ENCODE results near the gene OR2D3.
"Not testable (repeated sequence)": the region's sequence is repeated elsewhere in the genome, so short reads cannot be mapped to it uniquely, and the experiment has no call there.

Gene OR2D3, protein sequence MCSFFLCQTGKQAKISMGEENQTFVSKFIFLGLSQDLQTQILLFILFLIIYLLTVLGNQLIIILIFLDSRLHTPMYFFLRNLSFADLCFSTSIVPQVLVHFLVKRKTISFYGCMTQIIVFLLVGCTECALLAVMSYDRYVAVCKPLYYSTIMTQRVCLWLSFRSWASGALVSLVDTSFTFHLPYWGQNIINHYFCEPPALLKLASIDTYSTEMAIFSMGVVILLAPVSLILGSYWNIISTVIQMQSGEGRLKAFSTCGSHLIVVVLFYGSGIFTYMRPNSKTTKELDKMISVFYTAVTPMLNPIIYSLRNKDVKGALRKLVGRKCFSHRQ

DNA sequence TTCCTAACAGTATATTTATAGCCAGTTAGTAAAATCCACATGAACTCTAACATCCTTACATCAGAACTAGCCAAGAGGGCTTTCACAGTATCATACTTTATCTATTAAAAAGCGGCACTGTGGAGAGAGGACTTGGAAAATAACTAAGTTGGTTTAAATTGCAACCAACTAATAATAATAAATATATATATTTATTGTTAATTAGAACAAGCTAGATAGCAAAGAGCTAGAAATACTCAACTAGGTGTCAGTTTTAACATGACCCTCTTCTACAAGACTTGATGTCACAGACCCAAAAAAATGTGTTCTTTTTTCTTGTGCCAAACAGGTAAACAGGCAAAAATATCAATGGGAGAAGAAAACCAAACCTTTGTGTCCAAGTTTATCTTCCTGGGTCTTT is at the start of gene OR2D3:
Gene OR2D3 (plus strand): TSS at position 301 of the 400 bp plus-strand sequence. CDS start 0 bp downstream, at position 301.
- DNase-seq, result no peak

DNA sequence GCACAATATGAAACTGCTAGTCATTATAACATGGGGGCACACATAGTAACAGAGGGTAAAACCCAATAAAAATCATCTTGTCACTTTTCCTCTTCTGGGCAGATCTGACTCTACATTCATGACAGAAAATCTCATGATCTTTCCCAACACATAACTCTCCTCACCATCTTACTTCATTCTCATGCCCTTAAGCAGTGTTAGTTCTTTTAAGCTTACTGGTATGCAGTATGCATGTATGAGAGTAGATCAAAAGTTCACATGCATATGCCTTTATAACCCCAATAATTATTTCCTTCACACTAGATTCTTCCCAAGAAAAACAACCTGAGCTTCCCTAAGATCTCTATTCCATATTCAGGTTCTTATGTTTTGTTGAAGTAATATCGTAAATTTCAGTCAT is 49.5 kb upstream of the OR2D3 start:
- DNase-seq, result no peak

DNA sequence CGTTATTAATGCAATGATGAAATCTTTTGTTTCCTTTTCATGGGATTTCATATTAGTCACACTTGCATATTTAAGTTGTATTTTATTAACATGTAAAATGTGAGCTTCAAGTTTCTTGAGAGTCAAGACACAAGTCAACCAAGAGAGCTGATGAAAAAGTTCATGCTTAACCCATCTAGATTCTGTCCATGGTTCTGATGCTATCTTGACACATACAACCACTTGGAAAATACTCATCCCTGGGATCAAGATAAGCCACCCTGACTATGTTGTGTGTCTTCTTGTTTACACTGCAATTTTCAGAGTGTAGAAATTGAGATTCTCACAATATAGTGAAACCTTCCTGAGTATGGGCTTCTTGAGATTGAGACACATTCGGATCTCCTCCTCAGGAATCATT is 45.0 kb upstream of the OR2D3 start:
- DNase-seq, result no peak

DNA sequence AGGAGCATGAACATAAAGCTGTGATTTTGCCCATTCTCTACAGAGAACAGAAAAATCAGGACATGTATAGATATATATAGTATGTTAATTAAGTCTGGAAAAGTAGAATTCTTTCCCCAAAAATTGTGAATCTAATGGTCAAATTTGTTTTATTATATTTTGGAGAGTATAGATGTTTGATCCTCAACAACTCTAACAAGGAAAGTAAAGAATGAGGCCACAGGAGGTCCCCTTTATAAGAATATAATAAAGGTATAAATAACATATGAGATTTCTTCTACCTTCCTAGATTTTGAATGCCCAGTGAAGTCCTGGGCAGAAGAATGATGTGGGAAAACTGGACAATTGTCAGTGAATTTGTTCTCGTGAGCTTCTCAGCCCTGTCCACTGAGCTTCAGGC is 44.5 kb upstream of the OR2D3 start, which contains the start of gene OR10A4:
Gene OR10A4 (plus strand): TSS at position 301 of the 400 bp plus-strand sequence. CDS start 23 bp downstream, at position 324.
- DNase-seq, result no peak

DNA sequence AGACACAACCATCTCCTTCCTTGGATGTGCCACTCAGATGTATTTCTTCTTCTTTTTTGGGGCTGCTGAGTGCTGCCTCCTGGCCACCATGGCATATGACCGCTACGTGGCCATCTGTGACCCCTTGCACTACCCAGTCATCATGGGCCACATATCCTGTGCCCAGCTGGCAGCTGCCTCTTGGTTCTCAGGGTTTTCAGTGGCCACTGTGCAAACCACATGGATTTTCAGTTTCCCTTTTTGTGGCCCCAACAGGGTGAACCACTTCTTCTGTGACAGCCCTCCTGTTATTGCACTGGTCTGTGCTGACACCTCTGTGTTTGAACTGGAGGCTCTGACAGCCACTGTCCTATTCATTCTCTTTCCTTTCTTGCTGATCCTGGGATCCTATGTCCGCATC is 43.9 kb upstream of the OR2D3 start:
- no peak for DNase-seq

DNA sequence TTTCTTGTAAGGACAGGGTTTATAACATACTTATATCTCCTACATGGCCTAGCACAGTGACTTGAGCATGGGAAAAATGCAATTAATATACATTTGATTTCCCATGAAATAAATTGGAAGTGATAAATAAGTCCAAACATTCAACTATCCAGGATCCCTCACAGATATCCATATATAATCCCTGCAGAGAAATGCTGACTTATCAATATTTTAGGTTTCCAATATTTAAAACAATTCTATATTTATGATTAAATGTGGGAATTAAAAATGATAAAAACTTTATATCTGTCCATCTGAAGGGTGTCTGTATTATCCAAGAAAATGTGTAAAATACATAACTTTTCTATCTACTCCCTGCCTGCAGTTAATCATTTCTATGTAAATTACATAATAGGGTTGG is 38.1 kb upstream of the OR2D3 start:
- DNase-seq, result no peak

DNA sequence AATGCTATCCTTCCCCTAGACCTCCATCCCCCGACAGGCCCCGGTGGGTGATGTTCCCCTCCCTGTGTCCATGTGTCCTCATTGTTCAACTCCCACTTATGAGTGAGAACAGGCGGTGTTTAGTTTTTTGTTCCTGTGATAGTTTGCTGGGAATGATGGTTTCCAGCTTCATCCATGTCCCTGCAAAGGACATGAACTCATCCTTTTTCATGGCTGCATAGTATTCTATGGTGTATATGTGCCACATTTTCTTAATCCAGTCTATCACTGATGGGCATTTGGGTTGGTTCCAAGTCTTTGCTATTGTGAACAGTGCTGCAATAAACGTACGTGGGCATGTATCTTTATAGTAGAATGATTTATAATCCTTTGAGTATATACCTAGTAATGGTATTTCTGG is 33.1 kb upstream of the OR2D3 start:
- DNase-seq, result not testable (repeated sequence)

DNA sequence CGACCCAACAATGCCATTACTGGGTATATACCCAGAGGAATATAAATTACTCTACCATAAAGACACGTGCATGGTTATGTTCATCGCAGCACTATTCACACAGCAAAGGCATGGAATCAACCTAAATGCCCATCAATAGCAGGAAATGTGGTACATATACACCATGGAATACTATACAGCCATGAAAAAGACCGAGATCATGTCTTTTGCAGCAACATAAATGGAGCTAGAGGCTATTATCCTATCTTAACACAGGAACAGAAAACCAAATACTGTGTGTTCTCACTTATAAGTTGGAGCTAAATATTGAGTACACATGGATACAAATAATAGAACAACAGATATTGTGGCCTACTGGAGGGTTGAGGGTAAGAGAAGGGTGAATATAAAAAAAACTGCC is 32.0 kb upstream of the OR2D3 start:
- no peak for DNase-seq

DNA sequence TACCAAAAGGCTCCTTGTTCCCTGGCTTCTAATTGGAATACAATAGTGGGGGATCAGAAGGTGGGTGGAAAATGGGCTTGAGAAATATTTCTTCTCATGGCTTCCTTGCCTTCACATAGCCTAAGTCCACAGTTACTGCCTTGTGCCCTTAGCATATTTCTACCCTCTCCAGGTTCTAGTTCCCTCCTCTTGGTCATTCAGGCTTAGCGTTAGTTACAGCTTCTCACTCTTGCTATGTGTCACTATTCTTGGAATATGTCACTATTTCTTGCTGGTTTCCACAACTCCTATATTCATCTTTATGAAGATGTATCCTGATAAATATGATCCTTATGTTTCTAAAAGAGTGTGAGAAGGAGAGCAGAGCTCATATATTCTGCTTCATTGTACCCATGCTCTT is 31.0 kb upstream of the OR2D3 start:
- no peak for DNase-seq

DNA sequence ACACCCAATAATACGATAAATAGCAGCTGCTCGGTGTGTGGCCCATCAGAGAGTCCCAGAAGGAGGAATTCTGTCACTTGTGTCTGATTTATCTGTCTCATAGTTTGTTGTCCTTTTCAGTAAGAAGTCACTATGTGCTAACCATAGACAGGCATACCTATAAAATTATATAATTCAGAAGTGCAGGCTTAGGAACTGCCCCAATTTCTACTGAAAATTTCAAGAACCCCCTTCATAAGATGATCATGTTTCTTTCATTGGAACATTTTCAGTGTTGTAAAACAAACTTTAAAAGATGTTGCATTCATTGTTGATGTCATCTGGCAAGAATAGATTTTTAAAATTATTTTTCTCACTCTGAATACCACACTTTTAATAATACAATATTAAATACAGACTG is 28.4 kb upstream of the OR2D3 start, which contains the start of gene OR2D2:
Gene OR2D2 (minus strand): TSS at position 101 of the 400 bp plus-strand sequence. CDS start 0 bp downstream, at position 101.
- no peak for DNase-seq

DNA sequence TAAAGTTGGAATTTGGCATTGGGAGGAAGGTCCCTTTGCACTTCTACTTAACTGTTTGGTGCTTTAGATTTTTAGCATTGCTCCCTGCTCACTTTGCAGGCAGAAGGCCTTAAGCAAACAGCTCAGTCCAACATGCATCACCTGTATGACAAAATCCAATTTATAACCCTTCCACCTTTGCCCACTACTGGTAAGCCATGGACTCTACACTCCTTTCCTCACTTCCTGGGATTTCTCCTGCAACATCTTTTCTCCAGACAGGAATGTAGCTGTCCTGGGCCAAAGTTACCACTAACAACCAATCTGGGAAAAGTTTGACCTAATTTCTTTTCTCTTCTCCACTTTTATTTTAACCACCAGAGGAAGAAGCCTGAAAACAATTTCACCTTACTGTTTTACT is 26.7 kb upstream of the OR2D3 start:
- DNase-seq, result no peak

DNA sequence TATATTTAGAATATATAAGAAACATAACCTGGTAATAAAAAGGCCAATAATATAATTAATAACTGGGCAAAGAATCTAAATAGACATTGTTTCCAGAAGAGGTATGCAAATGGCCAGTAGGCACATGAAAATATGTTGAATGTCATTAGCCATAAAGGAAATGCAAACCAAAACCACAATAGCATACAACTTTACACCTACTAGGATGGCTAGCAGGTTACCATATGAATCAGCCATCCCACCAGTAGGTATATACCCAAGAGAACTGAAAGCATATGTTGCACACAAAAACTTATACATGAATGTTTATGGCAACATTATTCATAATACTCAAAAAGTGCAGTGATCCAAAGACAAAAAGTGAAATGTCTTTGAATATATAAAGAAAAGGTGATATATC is 25.8 kb upstream of the OR2D3 start:
- no peak for DNase-seq

DNA sequence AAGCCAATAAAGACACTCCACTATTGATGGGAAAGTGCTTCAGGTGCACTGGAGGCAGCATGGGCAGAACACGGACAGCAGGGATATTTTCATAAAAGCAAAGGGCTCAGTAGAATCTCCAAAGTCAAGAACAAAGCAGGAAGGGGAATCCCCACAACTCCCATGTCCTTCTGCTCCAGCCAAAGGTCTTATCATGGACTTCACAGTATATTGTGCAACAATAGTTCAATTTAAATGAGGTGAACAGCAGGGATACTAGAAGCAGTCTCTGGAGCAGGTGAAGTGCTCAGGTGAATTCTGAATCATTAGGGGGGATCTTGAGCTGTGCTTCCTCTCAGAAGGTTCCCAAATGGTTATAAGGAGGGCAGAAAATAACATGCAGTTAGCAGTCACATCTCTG is 21.9 kb upstream of the OR2D3 start:
- no peak for DNase-seq

DNA sequence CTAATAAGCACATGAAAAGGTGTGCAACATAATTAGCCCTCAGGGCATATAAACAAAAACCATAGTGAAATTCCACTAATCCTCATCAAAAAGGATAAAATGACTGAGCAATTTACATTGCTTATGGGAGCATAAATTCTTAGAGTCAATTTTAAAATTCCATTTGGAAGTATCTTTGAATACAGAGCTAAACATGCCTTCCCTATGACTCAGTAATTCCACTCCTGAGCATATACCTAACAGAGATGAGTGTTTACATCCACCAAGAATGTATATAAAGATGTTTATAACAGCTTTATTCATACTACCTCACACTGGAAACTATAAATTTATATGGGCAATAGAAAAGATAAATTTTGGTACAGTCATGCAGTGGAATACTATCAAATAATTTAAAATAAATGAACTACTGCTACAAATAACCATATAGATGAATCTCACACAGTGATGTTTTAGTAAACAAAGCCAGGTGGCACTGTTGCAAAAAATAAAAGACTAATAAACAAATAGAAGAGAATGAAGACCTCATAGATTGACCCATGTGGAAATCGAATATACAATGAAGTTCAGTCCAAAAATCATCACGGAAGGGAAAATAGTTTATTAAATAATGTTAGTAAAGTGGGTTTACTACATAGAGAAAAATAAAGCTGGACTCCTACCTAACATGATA is 20.3 kb upstream of the OR2D3 start:
- DNase-seq, result no peak

DNA sequence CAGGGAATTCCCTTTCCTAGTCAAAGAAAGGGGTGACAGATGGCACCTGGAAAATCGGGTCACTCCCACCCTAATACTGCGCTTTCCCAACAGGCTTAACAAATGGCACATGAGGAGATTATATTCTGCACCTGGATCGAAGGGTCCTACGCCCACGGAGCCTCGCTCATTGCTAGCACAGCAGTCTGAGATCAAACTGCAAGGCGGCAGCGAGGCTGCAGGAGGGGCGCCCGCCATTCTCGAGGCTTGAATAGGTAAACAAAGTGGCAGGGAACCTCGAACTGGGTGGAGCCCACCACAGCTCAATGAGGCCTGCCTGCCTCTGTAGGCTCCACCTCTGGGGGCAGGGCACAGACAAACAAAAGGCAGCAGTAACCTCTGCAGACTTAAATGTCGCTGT is 16.0 kb upstream of the OR2D3 start:
- DNase-seq, result not testable (repeated sequence)

DNA sequence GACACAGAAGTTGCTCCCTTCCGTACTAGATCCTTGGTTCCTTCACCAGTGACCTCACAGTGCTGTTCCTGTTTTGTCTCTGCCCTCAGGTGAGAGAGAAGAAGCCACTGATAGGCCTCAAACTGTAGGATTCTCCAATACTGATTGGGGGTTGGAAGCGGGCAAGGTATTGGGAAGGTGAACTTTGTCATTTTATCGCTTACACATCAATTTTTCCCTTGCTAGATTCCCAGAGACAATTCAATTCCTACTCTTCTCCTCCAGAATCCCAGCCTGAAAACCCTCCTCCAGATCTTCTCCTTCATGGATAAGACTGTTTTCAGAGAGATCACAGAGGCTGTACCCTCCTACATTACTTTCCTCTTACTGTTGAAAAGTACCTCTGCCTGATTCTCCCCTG is 9.4 kb upstream of the OR2D3 start:
- no peak for DNase-seq

DNA sequence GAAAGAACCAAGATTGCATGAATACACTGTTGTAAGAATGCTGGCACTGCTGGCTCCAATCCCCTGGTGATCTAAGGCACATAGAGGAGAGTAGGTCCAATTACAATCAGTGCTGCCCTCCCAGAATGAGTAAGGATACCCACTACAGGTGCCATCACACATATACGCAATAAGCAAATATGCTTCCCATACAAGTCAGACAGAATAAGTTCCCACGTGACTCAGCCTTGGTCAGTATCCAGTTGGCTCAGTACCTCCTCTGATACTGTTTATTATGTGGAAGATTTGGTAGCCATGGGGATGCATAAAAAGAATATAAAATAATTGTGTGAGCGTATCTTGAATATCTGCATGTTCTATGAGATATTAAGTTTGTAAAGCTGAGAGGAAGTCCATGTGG is 8.9 kb upstream of the OR2D3 start:
- no peak for DNase-seq

DNA sequence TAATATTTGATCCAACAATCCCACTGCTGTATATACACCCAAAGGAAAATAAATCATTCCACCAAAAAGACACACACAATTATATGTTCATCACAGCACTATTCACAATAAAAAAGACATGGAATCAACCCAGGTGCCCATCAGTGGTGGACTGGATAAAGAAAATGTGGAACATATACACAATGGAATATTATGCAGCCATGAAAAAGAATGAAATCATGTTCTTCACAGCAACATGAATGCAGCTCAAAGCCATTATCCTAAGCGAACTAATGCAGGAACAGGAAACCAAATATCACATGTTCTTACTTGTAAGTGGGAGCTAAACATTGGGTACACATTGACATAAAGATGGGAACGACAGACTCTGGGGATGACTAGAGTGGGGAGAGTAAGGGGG is 1.1 kb upstream of the OR2D3 start:
- no peak for DNase-seq

DNA sequence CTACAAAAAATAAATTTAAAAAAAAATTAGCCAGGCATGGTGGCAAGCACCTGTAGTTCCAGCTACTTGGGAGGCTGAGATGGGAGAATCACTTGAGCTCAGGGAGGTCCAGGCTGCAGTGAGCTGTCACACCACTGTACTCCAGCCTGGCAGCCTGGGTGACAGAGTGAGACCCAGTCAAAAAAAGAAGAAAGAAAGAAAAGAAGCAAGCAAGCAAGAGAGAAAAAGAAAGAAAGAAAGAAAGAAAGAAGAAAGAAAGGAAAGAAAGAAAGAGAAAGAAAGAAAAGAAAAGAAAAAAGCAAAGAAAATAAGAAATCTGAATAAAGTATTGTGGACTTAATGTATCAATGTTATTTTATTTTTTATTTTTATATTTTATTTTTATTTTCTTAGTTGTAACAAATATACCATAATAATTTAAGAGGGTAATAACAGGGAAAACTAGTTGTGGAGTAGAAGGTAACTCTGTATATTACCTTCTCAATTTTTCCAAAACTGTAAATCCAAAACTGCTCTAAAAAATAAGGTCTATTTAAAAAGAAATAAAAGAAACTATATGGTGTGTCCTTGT is 4.3 kb downstream of the OR2D3 start:
- no peak for DNase-seq

DNA sequence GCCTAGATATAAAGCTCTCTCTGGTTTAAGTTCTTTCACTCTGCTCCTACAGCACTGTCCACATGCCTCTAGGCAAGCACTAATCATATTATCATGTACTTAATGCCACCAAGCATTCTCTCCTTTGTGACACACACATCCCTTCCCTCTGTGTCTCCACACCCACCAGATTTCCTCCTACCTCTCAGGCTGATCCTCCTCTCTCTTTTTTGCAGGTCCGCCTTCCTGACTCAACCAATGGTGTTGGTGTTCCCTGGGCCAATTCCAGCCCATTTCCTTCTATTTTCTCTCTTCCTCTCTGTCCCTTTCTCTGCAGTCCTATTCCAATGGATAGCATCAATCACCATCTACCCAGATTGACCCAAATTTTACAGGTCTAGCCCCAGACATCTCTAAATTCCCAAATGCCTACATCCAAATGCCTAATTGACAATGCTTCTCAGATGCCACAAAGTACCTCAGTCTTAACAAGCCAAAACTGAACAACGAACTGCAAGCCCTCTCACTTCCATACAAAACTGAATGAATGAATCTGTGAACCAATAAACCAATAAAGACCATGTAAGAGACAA is 4.9 kb downstream of the OR2D3 start:
- DNase-seq, result no peak

DNA sequence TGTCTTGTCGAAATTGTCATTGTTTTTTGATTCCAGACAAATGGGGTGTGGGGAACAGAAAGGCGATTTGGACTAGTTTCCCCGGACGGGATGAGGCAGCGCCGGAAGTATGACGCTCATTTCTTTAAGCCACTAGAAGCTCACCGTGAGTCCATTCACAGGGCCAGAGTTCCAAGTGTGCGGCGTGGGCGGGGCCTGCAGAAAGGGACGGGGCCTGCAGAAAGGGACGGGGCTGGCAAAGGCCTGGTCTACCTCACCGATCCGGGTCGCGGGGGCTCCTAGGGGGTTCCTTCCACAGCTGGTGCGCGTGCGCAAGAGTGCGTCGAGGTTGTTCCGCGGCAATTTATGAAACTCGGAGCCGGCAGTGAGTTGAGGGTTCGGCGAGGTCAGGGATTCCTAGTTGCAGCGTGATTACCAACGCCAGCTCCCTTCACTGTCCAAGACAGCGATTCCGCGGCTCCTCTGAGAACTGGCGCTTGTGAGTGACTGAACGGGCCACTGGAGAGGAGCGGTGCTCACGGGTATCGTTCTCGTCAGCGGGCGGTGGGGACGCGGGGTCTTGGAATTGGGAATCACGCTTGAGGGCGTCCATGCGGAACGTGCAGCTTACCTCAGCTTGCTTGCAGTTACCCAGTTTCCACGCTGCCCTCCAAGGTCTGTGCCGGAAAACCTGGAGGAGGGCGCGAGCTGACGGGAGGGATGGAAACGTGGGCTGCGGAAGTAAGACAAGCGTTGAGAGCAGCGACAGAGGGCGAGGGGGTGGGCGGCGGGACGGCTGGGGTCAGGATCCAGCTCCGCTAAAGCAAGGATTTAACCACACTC is 5.6 kb downstream of the OR2D3 start, which contains the start of gene ZNF215:
Gene ZNF215 (plus strand): TSS at position 219 of the 822 bp plus-strand sequence. CDS start 5,847 bp downstream, outside the sequence.
- peak; percentile 75 for DNase-seq

DNA sequence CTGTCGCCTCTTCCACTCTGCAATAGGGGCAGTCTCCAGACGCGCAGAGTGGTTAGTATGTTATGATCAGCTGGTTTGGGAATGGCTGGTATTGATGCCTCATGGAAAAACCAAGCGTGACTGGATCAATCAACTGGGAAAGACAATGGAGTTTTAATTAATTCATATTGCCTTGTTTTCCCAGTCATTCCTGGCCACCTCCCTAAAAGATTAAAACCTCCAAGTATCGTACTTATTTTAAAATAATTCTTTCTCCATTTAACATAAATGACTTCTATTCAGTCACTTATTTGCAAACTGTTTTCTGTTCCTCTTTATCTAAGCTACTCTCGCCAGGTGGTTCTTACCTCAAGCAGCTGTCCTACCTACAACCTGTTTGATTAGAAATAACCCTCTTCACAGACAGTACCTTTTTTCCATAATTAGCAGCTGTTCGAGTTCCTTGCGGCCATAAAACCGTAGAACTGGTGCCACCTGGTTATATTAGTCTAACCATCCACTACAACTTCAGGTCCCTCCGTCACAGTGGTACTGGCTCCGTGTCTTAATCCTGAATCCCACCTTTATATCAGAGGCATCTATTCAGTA is 6.3 kb downstream of the OR2D3 start:
- no peak for DNase-seq
